Erythroblast (primary cell): Measurements from ENCODE around the gene C5orf52.

ENCODE experiments used
- GATA1 ChIP-seq: IDR thresholded peaks from 2 replicates; pipeline ENCODE4 v1.6.1; 2011; ENCODE audit warnings: low read depth, mild to moderate bottlenecking, control low read depth, low read length, moderate library complexity
- POLR2A ChIP-seq: IDR thresholded peaks from 2 replicates; pipeline ENCODE4 v1.6.1; 2011; ENCODE audit warnings: mild to moderate bottlenecking, low read length

DNA sequence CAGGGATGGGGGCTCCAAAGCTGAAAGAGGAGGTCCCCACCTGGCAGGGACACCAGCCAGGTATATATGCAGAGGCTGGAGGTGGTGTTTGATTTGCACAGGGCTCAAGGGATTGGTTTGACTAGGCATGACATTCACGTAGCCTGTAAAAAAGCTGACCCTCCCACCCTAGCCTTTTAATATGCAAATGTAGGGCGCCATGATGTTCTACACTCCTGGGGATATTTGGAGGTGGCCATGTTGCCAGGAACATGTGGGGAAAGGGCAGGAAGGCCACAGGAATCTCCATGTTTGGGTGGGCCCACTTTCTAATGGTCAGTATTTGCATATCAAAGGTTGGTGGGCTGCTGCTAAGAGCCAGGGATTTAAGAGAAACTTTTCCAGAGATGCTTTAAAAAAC is 47.9 kb downstream of the C5orf52 start:
- TF ChIP-seq POLR2A (no peak), GATA1 (no peak)
